Keratinocyte (primary cell): ENCODE results near the gene ANKRD17. TPM values are rescaled to one million over a fixed set of nuclear protein-coding genes. Genes with fewer than 3 reads are reported as not detected.
"Not testable (repeated sequence)": the region's sequence is repeated elsewhere in the genome, so short reads cannot be mapped to it uniquely, and the experiment has no call there.

Source experiments
- DNase-seq: peaks from one replicate; pipeline ENCODE4 v3.0.0-alpha.2; 2011; ENCODE audit warnings: low read depth, missing footprints, low spot score
- FAIRE-seq: peaks from 2 replicates; lab custom pipeline; 2011; peaks lifted over from hg19 to GRCh38; lab: Jason Lieb, UNC
- H2AFZ ChIP-seq: 2 replicates; pipeline ENCODE4 v1.6.0; 2012; ENCODE audit warnings: low read length, control low read depth, inconsistent platforms; ENCODE audit not compliant: control insufficient read depth
- H3K27ac ChIP-seq: 2 replicates; pipeline ENCODE4 v1.5.1; 2011; ENCODE audit warnings: low read length; ENCODE audit not compliant: control insufficient read depth, insufficient read depth
- H3K27me3 ChIP-seq: 3 replicates; pipeline ENCODE4 v1.6.0; 2011; ENCODE audit warnings: low read length; ENCODE audit not compliant: control insufficient read depth, insufficient read depth; ENCODE audit errors: extremely low read depth
- H3K36me3 ChIP-seq, 2 experiments: 2 replicates in 1 of 2; 3 replicates in 1 of 2; pipeline ENCODE4 v1.5.1; 2011; ENCODE audit warnings: low read length in 2 of 2, mild to moderate bottlenecking in 1 of 2; ENCODE audit not compliant: control insufficient read depth in 2 of 2, insufficient read depth in 2 of 2; ENCODE audit errors: extremely low read depth in 1 of 2
- H3K4me1 ChIP-seq: 3 replicates; pipeline ENCODE4 v1.5.1; 2011; ENCODE audit warnings: low read length; ENCODE audit not compliant: control insufficient read depth, insufficient read depth; ENCODE audit errors: extremely low read depth
- H3K4me2 ChIP-seq: 3 replicates; pipeline ENCODE4 v1.6.0; 2011; ENCODE audit warnings: low read depth, low read length; ENCODE audit not compliant: control insufficient read depth, insufficient read depth; ENCODE audit errors: extremely low read depth
- H3K4me3 ChIP-seq, 3 experiments: fragments of 200-600 bp in 1 of 3; sonication (generic) in 1 of 3; 2 replicates in 2 of 3; 3 replicates in 1 of 3; pipeline ENCODE4 v1.5.1; 2011 to 2016; ENCODE audit warnings: low read length in 3 of 3, mild to moderate bottlenecking in 3 of 3, control low read depth in 2 of 3, inconsistent platforms in 1 of 3, low read depth in 1 of 3, mixed read lengths in 1 of 3, mixed run types in 1 of 3, moderate library complexity in 1 of 3; ENCODE audit not compliant: control insufficient read depth in 2 of 3, insufficient read depth in 2 of 3; ENCODE audit errors: extremely low read depth in 1 of 3
- H3K79me2 ChIP-seq: 2 replicates; pipeline ENCODE4 v1.6.0; 2012; ENCODE audit warnings: low read length; ENCODE audit not compliant: control insufficient read depth, insufficient read depth
- H3K9ac ChIP-seq: 3 replicates; pipeline ENCODE4 v1.6.0; 2011; ENCODE audit warnings: low read length; ENCODE audit not compliant: control insufficient read depth, insufficient read depth; ENCODE audit errors: extremely low read depth
- H3K9me1 ChIP-seq: 3 replicates; pipeline ENCODE4 v1.6.0; 2011; ENCODE audit warnings: low read length; ENCODE audit not compliant: control insufficient read depth, insufficient read depth; ENCODE audit errors: extremely low read depth
- H3K9me3 ChIP-seq: 2 replicates; pipeline ENCODE4 v1.5.1; 2012; ENCODE audit warnings: low read depth, low read length; ENCODE audit not compliant: control insufficient read depth
- H4K20me1 ChIP-seq: 3 replicates; pipeline ENCODE4 v1.6.0; 2011; ENCODE audit warnings: low read length; ENCODE audit not compliant: control insufficient read depth, insufficient read depth; ENCODE audit errors: extremely low read depth
- EZH2 ChIP-seq: IDR thresholded peaks from one replicate; pipeline ENCODE4 v1.6.1; 2012; ENCODE audit warnings: inconsistent platforms, mild to moderate bottlenecking, low read length, moderate library complexity
- dilution Hi-C: fragments of 300-500 bp; cut with MboI; formaldehyde crosslinking; loops from one replicate; pipeline ENCODE4 v1.7.0; 2020; ENCODE audit warnings: low sequenced_read_pairs; ENCODE audit not compliant: extremely low pct_ligation_motif_present
- polyA plus RNA-seq, 5 experiments: library from polyadenylated mRNA; depleted of rRNA in 3 of 5; stranded (reverse) in 3 of 5; stranded (forward) in 1 of 5; unstranded in 1 of 5; fragments of >200 nt; gene quantifications; 1 replicate in 1 of 5; 2 replicates in 3 of 5; 3 replicates in 1 of 5; pipeline versions ENCODE4 v1.2.1 to v1.2.3, GENCODE V29; 2011 to 2012; ENCODE audit warnings: missing spikeins in 2 of 5, low read depth in 1 of 5, low replicate concordance in 1 of 5
- TF ChIP-seq, protein P1 (sequence below), 3 experiments: IDR thresholded peaks in 1 of 3; conservative IDR thresholded peaks in 1 of 3; optimal IDR thresholded peaks in 1 of 3; 2 replicates in 2 of 3; 3 replicates in 1 of 3; pipeline versions ENCODE3 to v1.5.1; 2011; ENCODE audit warnings: low read length in 3 of 3, mild to moderate bottlenecking in 3 of 3, moderate library complexity in 2 of 3, control low read depth in 1 of 3, inconsistent platforms in 1 of 3; ENCODE audit not compliant: insufficient read depth in 2 of 3; ENCODE audit errors: extremely low read depth in 1 of 3

The ANKRD17 gene
- polyA plus RNA-seq, 1 donor (not counting 4 experiments of a cell fraction or from before 2014, with no cell fraction given), result 51.5 TPM

DNA sequence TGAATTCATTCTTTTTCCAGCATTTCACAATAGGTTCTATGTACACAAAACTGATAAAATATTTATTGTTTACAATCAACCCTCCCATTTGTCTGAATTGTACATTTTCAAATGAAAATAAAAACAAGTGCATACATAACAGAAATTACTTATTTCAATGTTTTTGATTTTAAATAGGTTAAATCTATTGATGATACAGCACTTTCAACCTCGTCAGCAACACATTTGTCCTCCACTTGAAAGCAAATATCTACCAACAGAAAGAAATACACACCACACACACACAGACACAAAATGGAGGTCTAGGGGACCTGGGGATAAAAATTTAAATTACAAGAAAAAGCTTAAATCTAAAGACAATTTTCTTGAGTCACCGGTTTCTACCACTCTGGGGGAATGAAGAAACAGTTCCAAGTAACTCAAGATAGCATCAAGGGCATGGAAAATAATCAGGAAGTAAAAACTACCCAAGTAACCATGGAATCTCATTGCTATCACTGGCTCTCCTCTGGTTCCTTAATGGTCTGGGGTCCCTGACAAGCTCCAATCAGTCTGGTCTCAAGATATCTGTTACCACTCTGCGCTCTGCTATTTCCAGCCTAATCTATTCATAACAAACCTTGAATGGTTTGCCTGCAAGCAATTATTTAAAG is 27.6 kb downstream of the ANKRD17 start:
- no peak for DNase-seq
- no peak for TF ChIP-seq EZH2
- TF ChIP-seq, protein P1, sequence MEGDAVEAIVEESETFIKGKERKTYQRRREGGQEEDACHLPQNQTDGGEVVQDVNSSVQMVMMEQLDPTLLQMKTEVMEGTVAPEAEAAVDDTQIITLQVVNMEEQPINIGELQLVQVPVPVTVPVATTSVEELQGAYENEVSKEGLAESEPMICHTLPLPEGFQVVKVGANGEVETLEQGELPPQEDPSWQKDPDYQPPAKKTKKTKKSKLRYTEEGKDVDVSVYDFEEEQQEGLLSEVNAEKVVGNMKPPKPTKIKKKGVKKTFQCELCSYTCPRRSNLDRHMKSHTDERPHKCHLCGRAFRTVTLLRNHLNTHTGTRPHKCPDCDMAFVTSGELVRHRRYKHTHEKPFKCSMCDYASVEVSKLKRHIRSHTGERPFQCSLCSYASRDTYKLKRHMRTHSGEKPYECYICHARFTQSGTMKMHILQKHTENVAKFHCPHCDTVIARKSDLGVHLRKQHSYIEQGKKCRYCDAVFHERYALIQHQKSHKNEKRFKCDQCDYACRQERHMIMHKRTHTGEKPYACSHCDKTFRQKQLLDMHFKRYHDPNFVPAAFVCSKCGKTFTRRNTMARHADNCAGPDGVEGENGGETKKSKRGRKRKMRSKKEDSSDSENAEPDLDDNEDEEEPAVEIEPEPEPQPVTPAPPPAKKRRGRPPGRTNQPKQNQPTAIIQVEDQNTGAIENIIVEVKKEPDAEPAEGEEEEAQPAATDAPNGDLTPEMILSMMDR (optimal IDR thresholded peaks at IDR 0.05 in 1 of 3, IDR thresholded peaks at IDR 0.05 in 1 of 3, conservative IDR thresholded peaks at IDR 0.05 in 1 of 3; ENCODE audit: extremely low read depth in 1 of 3, insufficient read depth in 2 of 3, low read length in 3 of 3), result no peak
- no peak for FAIRE-seq

DNA sequence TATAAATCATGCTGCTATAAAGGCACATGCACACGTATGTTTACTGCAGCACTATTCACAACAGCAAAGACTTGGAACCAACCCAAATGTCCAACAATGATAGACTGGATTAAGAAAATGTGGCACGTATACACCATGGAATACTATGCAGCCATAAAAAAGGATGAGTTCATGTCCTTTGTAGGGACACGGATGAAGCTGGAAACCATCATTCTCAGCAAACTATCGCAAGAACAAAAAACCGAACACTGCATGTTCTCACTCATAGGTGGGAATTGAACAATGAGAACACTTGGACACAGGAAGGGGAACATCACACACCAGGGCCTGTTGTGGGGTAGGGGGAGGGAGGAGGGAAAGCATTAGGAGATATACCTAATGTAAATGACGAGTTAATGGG is 29.8 kb downstream of the ANKRD17 start:
- H2AFZ ChIP-seq, result not testable (repeated sequence)

More for the DNA sequence above, 27.6 kb downstream of the ANKRD17 start:
- no peaks in the 10 kb centered on the region for H3K4me1 ChIP-seq
- H3K36me3 ChIP-seq, result peaks cover 9 to 10% of the 10 kb centered on the region in 2 experiments
- no peak overlapping the region for H2AFZ ChIP-seq
- peaks cover 67% of the 10 kb centered on the region for H3K79me2 ChIP-seq
- H3K9ac ChIP-seq, result no peak overlapping the region
- no peak overlapping the region for H3K4me3 ChIP-seq
- no peaks in the 10 kb centered on the region for H3K27me3 ChIP-seq
- no peaks in the 10 kb centered on the region for H3K9me1 ChIP-seq
- no peak overlapping the region for H3K4me2 ChIP-seq
- H4K20me1 ChIP-seq, result no peaks in the 10 kb centered on the region
- no peaks in the 10 kb centered on the region for H3K9me3 ChIP-seq
- no peak overlapping the region for H3K27ac ChIP-seq
- dilution Hi-C loops, result no loop called here

DNA sequence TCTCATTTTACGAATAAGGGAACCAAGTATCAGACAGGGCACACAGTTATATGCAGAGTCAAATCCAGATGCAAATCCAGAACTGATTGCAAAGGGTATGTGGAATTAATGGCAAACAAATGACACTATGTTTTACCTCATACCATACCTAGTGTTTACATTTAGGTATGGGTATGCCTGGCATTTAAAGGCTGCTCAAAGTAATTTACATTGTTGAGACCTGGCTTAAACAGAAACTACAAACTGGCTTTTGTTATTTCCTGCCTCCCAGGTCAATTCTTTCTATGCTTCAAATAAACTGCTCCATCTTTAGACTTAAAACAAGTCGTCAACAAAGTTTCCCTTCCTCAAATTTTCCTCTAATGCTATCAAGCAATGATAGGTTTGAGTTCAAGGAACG is 33.7 kb downstream of the ANKRD17 start:
- Histone ChIP-seq H3K27me3 (no peaks in the 10 kb centered on the region), H3K36me3 (no peaks in the 10 kb centered on the region), H3K4me1 (peaks cover 7% of the 10 kb centered on the region), H3K4me3 (no peak overlapping the region), H3K9ac (no peak overlapping the region), H3K9me3 (no peaks in the 10 kb centered on the region), H3K27ac (no peak overlapping the region), H3K79me2 (peaks cover 60% of the 10 kb centered on the region), H2AFZ (no peak overlapping the region), H3K9me1 (no peaks in the 10 kb centered on the region), H3K4me2 (no peak overlapping the region), H4K20me1 (no peaks in the 10 kb centered on the region)
- TF ChIP-seq, protein P1 (optimal IDR thresholded peaks at IDR 0.05 in 1 of 3, IDR thresholded peaks at IDR 0.05 in 1 of 3, conservative IDR thresholded peaks at IDR 0.05 in 1 of 3; ENCODE audit: extremely low read depth in 1 of 3, insufficient read depth in 2 of 3, low read length in 3 of 3), result no peak
- TF ChIP-seq EZH2, result no peak
- dilution Hi-C loops, result no loop called here
- no peak for FAIRE-seq
- no peak for DNase-seq

More for the DNA sequence above, 29.8 kb downstream of the ANKRD17 start:
- dilution Hi-C loops, H4K20me1 ChIP-seq, H3K9ac ChIP-seq, H3K36me3 ChIP-seq, H3K9me3 ChIP-seq, DNase-seq, H3K27me3 ChIP-seq, FAIRE-seq, H3K4me2 ChIP-seq, H3K27ac ChIP-seq, H3K4me1 ChIP-seq, H3K4me3 ChIP-seq, H3K9me1 ChIP-seq: not testable (repeated sequence)
- peaks cover 64% of the 10 kb centered on the region for H3K79me2 ChIP-seq
